Occipital lobe (tissue), 2 donors: ENCODE results near the gene ODAD2. TPM values are rescaled to one million over a fixed set of nuclear protein-coding genes. Genes with fewer than 3 reads are reported as not detected.
"Not testable (repeated sequence)": the region's sequence is repeated elsewhere in the genome, so short reads cannot be mapped to it uniquely, and the experiment has no call there.

Experiments used
- DNase-seq: peaks from one replicate; lab custom pipeline; 2025; lab: John Stamatoyannopoulos, UW
- total RNA-seq: library from RNA; depleted of rRNA; stranded (reverse); fragments of >200 nt; gene quantifications from one replicate; pipeline ENCODE4 v1.2.3, GENCODE V29; 2014

The ODAD2 gene
- total RNA-seq, 1 donor from 2014 or later: 1.9 TPM

DNA sequence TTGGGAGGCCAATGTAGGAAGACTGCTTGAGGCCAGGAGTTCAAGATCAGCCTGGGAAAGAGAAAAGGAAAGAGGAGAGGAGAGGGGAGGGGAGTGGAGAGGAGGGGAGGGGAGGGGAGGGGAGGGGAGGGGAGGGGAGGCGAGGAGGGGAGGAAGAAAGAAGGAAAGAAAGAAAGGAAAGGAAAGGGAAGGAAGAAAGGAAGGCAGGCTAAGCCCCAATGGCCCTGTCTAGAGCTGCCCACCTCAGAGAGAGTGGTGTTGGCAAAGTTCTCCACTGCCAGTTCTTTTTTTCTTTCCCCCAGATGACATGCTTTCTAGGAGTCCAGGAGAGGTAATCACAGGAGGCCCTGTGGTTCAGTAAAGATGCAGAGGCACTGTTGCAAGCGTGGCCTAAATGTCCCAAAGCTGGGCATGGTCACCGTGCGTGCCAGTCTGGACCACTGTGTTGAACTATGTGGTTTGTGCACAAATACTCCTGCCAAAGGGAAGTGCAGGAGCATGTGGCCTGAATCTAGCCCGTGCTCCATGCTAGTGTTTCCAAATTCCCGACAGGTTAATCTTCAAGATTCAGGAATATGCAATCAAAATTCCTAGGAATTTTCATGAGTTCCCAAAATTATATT lies 39.7 kb downstream of the ODAD2 start:
- no peak for DNase-seq

DNA sequence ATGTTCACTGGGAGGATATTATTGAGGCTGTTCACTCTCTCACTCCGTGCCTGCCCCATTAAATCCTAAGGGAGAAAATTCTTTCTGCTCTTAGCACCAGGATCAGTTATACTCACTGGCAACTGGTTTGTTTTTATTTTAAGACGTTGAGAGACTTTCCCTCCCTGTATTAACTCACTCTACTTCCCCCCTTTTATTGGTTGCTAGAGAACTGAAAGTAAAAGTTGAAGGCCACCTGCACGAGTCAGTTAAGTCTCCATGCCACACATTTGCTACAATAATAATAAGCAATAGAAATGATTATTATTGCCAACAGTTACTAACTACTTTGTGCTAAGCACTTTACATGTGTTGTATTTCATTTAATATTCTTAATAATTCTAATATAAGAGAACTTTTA lies 40.5 kb downstream of the ODAD2 start:
- DNase-seq: not testable (repeated sequence)

DNA sequence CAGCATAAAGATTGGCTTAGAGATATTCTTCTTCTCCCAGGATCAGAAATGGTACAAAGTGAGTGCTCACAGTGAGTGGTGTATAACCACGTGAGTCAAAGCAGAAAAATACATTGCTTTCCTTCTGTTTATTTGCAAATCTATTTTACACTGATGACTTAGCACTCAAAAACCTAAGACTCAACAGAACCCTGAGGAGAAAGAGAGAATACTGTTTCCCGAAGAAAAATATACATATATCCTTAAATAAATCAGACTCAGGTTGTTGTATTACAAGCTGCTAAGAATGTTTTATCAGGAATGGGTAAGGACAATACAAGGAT lies 48.7 kb downstream of the ODAD2 start:
- DNase-seq: no peak

DNA sequence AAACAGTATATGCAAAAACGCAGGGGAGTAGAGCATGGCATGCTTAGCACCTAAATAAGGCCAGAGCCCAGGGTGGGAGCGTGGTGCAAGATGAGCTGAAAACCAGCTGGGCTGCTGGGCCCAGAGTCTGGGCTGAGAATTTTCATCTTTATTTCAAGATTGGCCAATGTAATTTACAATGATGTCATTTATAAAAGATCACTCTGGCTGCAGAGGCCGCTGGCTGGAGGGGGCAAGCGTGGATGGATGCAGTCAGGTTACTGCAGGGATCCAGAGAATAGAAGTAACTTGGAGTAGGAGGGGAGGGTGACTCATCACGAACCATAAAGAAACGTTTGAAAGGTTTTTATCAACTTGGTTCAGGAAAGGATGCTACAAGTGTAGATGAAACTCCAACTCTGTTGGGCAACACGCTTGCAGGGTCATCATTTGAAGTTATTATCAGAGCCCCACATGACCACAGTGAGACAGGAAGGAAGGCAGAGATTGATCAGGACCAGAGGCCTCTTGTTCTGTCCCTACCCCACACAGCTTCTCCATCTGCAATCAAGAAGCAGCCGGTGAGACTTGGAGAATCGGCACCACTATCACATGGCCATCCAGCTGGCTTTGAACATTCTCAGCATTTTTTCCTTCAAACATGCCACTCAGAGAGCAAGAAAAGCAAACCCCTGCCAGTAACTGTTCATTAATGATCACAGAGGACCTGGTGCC lies 49.2 kb downstream of the ODAD2 start:
- DNase-seq: no peak

DNA sequence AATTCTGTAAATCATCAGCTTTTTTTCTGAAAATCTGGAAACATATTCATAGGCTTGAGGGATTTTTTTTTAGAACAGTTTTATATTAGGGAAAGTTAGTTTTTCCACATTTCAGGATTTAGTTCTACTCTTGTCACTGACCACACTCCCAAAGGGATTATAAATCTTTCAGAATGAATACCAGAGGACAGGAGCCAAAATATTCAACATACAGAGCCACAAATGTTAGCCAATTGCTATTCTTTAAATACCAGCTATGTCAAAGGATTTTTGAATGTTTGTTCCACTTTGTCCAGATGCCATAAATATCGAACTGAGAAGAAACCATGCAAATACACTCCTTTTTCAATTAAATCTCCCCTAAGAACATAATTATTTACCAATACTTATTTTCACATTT lies 50.7 kb downstream of the ODAD2 start:
- DNase-seq: no peak

DNA sequence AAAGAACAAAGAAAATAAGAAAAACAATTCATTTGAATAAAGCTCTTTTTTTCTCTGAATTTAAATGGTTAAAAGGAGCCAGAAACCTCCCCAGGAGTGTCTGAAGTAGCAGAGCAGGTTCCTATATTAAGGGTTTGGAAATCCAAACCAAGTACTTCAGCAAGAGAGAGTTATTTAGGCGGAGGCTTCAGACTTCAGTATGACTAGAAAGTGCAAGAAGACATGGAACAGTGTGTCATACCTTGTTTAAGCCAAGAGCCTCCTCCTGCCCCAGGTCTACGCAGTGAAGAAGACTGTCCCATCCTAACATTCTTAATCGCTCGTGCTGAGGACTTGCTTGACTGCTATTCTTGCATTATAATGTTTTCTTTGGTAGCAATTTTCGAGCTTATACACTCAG lies 51.3 kb downstream of the ODAD2 start:
- DNase-seq: no peak

DNA sequence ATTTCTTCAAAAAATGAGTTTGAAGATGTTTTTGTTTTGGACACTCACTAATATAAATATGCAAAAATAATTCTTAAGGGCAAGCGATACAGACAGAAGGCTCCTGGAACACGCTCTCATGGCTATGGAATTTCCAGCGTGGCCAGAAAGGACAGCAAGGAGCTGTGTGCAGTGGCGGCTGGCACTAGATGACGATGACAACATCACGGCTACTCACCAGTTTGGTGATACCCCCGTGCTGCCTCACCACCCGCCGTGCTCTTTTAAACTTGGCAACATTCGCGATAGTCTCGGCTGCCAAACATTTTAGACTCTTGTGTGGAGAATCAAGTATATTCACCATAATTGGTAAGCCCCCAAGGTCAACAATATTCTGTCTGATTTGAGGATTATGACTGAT lies 54.9 kb downstream of the ODAD2 start:
- DNase-seq: no peak

DNA sequence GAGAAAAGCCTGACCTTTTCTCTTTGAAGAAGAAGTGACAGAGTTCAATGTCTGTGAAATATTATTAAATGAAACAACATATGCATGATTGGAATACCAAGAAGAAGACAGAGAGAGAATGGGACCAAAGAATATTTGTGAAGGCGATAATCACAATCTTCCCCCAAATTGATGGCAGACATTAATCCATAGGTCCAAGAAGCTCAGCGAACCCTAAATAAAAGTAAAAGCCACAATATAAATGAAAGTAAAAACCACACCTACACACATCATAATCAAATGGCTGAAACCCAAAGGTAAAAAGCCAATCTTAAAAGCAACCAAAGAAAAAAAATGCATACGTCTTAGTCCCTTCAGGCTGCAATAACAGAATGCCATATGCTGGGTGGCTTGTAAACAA lies 84.0 kb downstream of the ODAD2 start:
- DNase-seq: no peak

DNA sequence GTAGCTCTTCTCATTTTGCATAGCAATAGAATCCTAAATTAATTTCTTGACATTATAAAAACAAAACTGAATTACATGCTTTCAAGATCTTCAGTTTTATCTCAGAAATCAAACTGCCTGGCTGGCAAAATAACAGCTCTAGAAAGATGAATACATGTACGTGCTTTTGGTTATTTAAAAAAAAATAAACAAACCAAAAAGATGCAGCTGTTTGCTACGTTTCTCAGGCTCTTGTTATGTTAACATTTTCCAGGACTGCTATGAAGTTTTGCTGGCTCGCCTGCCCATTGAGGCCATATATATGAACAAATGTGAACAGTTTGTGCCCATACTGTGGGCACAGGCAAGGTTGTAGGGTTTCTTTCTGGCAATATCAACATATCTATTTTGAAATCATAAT lies 86.6 kb downstream of the ODAD2 start:
- no peak for DNase-seq

DNA sequence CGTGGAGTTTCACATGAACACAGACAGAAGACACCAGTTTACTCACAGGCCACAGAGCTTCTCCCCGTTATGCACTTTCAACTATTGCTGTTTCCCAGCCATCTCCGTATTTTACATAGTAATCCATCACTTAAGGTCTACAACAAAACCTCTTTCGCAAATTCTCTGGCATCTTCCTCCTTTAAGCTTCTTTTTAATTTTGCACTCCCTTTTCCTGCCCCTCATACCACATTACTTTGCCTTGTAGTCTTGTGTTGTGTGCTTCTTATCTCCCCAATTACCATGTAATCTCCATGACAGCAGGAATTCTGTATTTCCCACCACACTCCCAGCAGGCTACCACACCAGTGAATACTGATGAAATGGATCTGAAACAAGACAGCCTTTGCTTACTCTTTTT lies 87.3 kb downstream of the ODAD2 start:
- DNase-seq: no peak

DNA sequence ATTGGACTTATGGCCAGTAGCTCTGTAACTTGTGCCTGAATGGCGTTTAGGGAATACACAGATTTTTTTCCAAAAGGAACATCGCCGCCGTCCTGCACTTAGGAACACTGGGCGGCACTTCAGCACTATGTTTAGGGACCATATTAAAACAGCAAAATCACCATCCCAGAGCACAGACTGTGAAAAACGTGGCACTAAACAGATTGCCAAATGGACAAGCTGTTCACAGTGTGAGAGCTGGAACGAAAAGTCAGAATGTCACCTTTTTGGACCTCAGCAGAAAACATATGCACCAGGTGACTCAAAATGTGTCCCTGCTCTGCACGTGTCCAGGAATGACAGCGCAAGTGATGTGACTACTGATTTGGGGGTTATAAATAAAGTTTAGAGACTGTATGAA lies 87.9 kb downstream of the ODAD2 start:
- no peak for DNase-seq

DNA sequence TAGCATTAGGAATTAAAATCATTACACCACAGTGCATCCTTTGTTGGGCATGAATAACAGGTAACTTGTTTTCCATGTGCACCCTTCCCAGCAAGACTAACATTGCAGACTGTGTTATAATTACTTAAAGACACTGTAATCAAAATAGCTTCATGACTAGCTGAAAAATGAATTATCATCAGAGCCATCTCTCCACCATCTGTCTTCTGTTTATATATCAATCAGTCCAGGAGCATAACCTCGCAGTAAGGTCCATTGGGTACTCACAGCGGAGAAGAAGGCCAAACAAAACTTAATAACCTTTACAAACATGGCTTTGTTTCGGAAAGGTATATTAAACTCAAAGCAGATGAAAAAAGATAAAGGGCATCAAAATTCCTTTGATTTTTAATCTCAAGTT lies 90.6 kb downstream of the ODAD2 start:
- no peak for DNase-seq

DNA sequence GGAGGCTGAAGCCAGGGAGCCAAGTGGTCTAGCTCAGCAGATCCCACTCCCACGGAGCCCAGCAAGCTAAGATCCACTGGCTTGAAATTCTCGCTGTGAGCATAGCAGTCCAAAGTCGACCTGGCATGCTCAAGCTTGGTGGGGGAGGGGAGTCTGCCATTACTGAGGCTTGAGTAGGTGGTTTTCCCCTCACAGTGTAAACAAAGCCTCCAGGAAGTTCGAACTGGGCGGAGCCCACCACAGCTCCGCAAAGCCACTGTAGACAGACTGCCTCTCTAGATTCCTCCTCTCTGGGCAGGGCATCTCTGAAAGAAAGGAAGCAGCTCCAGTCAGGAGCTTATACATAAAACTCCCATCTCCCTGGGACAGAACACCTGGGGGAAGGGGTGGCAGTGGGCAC lies 99.4 kb downstream of the ODAD2 start:
- DNase-seq: not testable (repeated sequence)

DNA sequence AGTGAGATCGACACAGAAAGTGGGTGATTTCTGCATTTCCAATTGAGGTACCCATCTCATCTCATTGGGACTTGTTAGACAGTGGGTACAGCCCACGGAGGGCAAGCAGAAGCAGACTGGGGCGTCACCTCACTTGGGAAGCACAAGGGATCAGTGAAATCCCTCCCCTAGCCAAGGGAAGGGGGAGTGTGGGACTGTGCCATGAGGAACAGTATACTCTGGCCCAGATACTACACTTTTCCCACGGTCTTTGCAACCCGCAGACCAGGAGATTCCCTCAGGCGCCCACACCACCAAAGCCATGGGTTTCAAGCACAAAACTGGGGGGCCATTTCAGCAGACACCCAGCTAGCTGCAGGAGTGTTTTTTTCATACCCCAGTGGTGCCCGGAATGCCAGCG lies 99.8 kb downstream of the ODAD2 start:
- no peak for DNase-seq

DNA sequence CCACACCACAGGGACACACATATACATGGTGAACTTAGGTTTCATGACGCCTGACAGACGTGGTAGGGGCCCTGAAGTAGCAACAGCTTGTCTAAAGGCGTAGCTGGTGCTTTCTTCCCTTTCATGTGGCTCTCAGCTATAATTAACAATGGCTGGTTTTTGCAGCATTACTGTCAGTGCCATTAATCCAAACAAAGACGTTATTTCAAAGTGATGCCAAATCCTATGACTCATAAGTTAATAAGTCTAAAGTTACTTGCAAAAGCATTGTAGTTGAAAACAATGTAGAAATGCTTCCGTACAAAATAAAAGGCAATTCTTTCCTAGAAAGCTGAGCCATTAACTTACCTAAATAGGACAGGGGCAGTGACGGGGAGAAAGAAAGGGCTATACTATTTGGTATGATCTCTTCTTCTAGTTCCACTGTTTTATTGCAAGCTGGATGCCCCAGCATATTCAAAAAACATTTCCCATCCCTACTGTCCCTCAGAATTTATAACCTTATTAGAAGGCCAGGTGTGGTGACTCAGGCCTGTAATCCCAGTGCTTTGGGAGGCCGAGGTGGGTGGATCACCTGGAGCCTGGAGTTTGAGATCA lies 105.4 kb downstream of the ODAD2 start:
- no peak for DNase-seq

DNA sequence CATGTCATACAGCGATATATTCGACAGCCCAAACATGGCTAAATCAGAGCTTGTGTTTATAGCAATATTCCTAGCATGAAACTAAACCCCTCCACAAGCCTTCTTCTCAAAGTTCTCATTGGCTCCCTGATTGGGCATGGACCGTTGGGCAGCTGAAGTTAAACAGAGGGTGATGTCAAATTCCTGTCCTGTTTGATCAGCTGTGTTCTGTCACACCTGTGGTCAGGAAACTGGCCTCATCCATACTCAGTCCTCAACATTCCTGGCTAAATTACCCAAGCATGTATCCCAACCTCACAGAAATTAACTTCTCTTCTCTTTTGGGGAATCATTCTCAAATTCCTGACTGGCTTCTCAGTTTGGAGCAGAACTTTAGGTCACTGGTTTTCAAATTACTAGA lies 107.9 kb downstream of the ODAD2 start:
- no peak for DNase-seq

DNA sequence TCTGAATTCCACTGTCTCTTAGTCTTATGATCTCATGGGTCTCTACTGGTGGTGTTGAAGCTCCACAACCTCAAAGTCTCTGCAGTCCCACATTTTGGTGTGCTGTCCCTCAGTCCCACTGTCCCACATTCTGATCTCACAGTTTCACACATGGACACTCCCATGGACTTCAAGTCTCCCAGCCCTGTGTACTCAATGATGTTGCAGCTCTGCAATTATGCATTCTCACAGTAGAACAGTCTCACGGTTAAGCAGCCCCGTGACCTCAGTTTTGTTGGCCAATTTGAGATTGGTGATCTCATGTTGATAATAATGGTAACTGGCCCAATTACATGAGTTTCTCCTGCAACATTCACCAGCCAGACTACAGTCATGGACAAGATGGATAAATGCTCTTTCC lies 109.4 kb downstream of the ODAD2 start:
- no peak for DNase-seq

DNA sequence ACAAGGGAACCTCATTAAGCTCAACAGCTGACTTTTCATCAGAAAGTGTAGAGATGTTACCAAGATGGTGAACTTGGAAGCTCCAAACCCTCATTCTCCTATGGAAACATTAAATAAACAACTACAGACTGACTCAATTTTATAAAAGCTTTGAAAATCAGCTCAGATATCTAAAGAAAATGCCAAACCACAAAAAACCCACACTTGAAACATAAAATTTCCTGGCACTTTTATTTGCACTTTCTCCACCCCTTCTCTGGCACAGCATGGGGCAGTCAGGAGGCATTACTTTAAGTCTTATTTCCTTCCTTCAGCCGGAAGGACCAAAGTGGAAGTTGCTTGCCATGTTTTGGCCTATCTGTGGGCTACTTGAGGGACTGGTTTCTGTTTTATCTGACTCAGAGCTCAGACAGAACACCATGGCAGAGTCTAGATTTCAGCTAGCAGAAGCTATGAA lies 114.7 kb downstream of the ODAD2 start:
- DNase-seq: no peak

DNA sequence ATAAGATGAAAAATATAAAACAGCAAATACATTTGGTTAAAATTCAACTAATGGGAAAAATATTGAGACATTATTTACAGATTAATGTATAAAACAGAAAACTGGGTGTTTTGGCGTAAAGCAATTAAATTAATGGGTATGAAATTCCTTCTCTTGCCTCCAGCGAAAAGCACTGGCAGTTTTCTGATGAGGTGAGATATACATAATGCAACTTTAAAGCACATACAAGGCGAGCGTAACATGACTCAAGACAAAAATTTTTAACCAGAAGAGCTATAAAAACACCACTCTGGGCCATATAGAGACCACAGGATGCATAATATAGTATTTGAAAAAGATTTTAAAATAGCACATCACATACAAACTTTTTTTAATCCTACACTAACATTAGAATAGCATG lies 120.6 kb downstream of the ODAD2 start:
- DNase-seq: no peak

DNA sequence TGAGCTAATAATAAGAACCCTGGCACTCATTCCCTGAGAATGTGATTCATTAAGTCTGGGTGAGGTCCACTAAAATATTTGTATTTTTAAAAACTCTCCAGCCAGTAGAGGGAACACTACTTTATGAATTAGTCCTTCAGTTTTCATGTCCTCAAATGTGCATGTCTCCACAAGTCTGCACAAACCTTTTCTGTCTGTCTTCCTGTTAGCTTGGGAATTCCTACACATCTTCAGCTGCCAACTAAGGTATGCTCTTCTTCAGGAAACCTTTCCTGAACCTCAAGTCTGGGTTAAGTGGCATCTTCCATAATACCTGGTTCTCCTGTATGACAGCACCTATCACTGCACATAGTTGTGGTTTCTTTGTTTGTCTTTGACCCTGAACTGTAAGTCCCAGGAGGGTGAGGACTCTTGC lies 133.7 kb downstream of the ODAD2 start:
- no peak for DNase-seq

DNA sequence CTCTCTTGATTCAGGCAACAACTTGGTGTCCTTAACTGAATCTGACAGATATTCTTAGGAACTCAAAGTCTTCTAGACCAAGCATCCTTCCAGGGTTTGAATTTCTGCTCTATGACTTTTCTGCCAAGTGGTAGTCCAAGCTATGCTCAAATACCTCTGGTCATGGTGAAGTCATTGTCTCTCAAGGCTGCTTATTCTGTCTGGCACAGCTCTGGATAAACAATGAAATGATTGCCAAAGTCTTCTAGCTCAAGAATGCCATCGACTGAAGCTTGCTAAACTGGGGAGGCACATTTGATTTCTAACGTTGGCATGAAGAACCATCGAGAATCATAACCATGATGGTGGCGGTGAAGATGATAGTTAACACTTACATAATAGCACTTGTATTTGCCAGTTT lies 137.1 kb downstream of the ODAD2 start:
- DNase-seq: no peak

DNA sequence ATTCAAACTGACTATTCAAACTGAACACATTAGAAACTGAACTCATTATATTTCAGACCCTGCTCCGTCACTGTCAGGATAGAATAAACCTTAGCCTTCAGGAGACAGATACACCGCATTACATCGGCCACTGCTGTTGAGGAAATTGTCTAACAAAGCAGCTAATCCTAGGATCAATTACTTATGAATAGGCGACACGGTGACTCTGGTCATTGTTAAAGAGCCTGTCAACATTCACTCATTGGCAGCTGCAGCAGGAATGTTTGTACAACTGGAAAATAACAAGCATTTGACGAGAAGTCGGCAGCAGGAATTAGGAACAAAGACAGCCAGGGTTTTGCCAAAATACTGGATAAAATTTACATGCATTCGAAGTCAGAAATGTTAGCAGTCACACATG lies 141.3 kb downstream of the ODAD2 start:
- DNase-seq: no peak

DNA sequence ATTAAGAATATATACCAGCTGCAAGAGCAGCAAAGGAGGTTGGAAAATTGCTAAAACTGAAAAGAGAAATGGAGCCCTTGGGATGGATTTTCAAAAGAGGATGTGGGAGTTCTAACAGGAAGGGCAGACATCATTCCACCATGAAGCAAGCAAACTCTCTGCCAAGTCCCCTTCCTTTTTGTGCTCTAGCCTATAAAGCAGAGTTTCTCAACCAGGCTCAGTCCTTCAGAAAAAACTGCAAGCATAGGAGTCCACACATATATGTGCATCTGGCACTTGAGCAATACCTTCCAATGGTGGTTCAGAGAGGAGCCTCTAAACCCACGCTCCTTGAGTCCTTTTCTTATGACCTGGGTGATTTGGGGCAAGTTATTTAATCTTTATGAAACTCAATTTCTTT lies 154.7 kb downstream of the ODAD2 start:
- no peak for DNase-seq
